Natural killer cell (primary cell): ENCODE results near the gene ORMDL3. TPM values are rescaled to one million over a fixed set of nuclear protein-coding genes. Genes with fewer than 3 reads are reported as not detected.

Experiments
- ATAC-seq, 3 donors: fragments of 150-1000 bp in 2 of 3; fragments of 200-7000 bp in 1 of 3; cut with Tn5 transposase; 1 replicate in 1 of 3; 2 replicates in 2 of 3; pipeline ENCODE4 v1.10.0; 2021; ENCODE audit warnings: mild to moderate bottlenecking in 2 of 3, moderate library complexity in 2 of 3
- DNase-seq, 2 donors: peaks; one replicate each; pipeline versions ENCODE4 v3.0.0 to v3.0.0-alpha.2; 2013 to 2021; ENCODE audit warnings: mixed read lengths in 1 of 2
- H3K27ac ChIP-seq: one replicate; pipeline ENCODE4 v1.5.1; 2013; ENCODE audit warnings: mild to moderate bottlenecking, low read length
- H3K27me3 ChIP-seq: one replicate; pipeline ENCODE4 v1.6.1; 2013; ENCODE audit warnings: low read length; ENCODE audit not compliant: control insufficient read depth, insufficient read depth
- H3K36me3 ChIP-seq: one replicate; pipeline ENCODE4 v1.6.1; 2013; ENCODE audit warnings: low read length; ENCODE audit not compliant: control insufficient read depth, insufficient read depth
- H3K4me1 ChIP-seq: one replicate; pipeline ENCODE4 v1.6.1; 2013; ENCODE audit warnings: low read length; ENCODE audit not compliant: control insufficient read depth, insufficient read depth
- H3K4me3 ChIP-seq: one replicate; pipeline ENCODE4 v1.5.1; 2013; ENCODE audit warnings: low read length
- H3K9me3 ChIP-seq: one replicate; pipeline ENCODE4 v1.6.1; 2013; ENCODE audit warnings: low read length; ENCODE audit not compliant: control insufficient read depth, insufficient read depth
- H3K27ac Mint-ChIP-seq, 2 donors: one replicate each; pipeline ENCODE4 v1.8.0; 2022; ENCODE audit warnings: mild to moderate bottlenecking in 2 of 2, mixed read lengths in 2 of 2, moderate library complexity in 1 of 2
- H3K27me3 Mint-ChIP-seq, 2 donors: one replicate each; pipeline ENCODE4 v1.8.0; 2022; ENCODE audit warnings: low read depth in 2 of 2, mixed read lengths in 2 of 2
- H3K36me3 Mint-ChIP-seq: one replicate; pipeline ENCODE4 v1.8.0; 2022; ENCODE audit warnings: mixed read lengths
- H3K4me1 Mint-ChIP-seq, 2 donors: one replicate each; pipeline ENCODE4 v1.8.0; 2022; ENCODE audit warnings: mixed read lengths in 2 of 2
- H3K4me3 Mint-ChIP-seq: one replicate; pipeline ENCODE4 v1.8.0; 2022; ENCODE audit warnings: mild to moderate bottlenecking, moderate library complexity, mixed read lengths
- H3K9me3 Mint-ChIP-seq, 2 donors: one replicate each; pipeline ENCODE4 v1.8.0; 2022; ENCODE audit warnings: mixed read lengths in 2 of 2
- WGBS: methylation state at CpG from one replicate; pipeline ENCODE4 v1.1.7; 2013; ENCODE audit warnings: missing lambda C conversion rate; ENCODE audit not compliant: insufficient coverage; 5-methylcytosine and 5-hydroxymethylcytosine counted together
- intact Hi-C: fragments of 100-400 bp; cut with micrococcal nuclease; formaldehyde crosslinking; loops from one replicate; pipeline ENCODE4 v1.14.2; 2022
- total RNA-seq, 4 donors: library from RNA; stranded (reverse); fragments of 120-200 nt in 1 of 4; gene quantifications; one replicate each; pipeline versions ENCODE4 v1.2.3 to v1.2.4, GENCODE V29; 2013 to 2022
- TF ChIP-seq, protein P1 (sequence below): fragments of 200-600 bp; IDR thresholded peaks from one replicate; pipeline ENCODE4 v1.8.0; 2022; ENCODE audit warnings: antibody characterized with exemption

ORMDL3 gene
- total RNA-seq, 3 donors from 2014 or later (not counting 1 experiment from before 2014, with no cell fraction given) = 61.6 to 121 (median 77.2) TPM

DNA sequence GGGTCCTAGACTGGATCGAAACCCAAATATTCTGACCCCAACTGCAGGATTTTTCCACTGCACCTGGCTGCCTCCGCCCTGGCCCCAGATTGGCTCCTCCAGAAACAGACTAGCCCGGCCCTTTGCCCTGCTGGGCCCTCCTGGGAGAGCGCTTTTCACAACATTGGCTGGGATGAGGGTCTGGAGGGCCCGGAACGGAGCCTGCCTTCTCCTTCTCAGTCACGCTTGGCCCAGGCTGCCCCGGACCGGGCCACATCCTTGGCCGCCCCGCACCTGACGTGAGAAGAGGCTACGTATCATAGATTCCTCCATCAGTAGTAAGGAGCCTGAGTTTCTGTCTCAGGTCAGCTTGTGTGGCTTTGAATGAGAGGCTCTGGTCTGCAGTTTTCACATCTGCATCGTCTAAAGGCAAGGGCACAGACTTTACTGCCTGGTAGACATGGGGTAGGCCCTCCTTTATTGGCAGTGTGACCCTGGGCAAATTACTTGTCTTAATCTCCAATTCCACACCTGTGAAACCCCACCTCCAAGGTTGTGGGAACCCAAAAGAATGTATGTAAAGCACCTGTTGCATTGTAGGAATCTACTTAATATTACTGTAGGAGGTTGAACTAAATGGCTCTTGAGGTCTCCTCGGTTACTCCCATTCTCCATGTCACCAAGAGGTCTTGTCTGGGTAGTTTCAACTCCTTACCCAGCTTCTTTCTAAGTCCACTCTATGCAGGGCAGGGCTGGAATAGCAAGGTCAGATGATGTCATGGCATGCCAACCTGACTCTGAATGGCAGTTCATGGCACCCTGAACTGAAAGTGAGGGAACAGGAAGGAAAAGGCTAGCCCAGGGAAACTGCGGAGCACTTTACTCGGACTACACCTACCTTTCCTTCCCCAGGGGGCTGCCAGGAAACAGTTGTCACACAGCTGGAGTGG is 792 bp upstream of the ORMDL3 start:
- Histone ChIP-seq H3K4me3 (peak overlapping the region; percentile 77), H3K36me3 (peaks cover 10% of the 10 kb centered on the region), H3K27ac (peak overlapping the region; percentile 14), H3K9me3 (no peaks in the 10 kb centered on the region), H3K4me1 (peaks cover 34% of the 10 kb centered on the region), H3K27me3 (no peaks in the 10 kb centered on the region)
- no peaks in the 10 kb centered on the region for H3K36me3 Mint-ChIP-seq
- no peaks in the 10 kb centered on the region for H3K9me3 Mint-ChIP-seq
- H3K27me3 Mint-ChIP-seq = no peaks in the 10 kb centered on the region
- TF ChIP-seq, protein P1, sequence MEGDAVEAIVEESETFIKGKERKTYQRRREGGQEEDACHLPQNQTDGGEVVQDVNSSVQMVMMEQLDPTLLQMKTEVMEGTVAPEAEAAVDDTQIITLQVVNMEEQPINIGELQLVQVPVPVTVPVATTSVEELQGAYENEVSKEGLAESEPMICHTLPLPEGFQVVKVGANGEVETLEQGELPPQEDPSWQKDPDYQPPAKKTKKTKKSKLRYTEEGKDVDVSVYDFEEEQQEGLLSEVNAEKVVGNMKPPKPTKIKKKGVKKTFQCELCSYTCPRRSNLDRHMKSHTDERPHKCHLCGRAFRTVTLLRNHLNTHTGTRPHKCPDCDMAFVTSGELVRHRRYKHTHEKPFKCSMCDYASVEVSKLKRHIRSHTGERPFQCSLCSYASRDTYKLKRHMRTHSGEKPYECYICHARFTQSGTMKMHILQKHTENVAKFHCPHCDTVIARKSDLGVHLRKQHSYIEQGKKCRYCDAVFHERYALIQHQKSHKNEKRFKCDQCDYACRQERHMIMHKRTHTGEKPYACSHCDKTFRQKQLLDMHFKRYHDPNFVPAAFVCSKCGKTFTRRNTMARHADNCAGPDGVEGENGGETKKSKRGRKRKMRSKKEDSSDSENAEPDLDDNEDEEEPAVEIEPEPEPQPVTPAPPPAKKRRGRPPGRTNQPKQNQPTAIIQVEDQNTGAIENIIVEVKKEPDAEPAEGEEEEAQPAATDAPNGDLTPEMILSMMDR = no peak
- intact Hi-C loops = loop anchor here (1.0 kb wide), 1 partner anchor 52 kb away; the partner anchor contains the start of gene PSMD3
- H3K4me3 Mint-ChIP-seq = peak overlapping the region; percentile 96
- 52% methylated on average over 17 of the region's 17 CpGs for WGBS
- no peak for DNase-seq
- H3K27ac Mint-ChIP-seq = peak overlapping the region; percentile 89 to 96
- no peak for ATAC-seq
- H3K4me1 Mint-ChIP-seq = peaks cover 36 to 43% of the 10 kb centered on the region in 2 donors

GRCh38 chr17:39926588-39927100 is 757 bp downstream of the ORMDL3 start:
- no peaks in the 10 kb centered on the region for H3K27me3 Mint-ChIP-seq
- no peaks in the 10 kb centered on the region for H3K36me3 Mint-ChIP-seq
- H3K4me3 Mint-ChIP-seq = peak overlapping the region; percentile 96
- intact Hi-C loops = loop anchor here (1.0 kb wide), 1 partner anchor 54 kb away; the partner anchor contains the start of gene PSMD3
- peak overlapping the region; percentile 89 to 96 for H3K27ac Mint-ChIP-seq
- peak overlapping the region; percentile 77 for H3K4me3 ChIP-seq
- no peaks in the 10 kb centered on the region for H3K27me3 ChIP-seq
- H3K9me3 ChIP-seq = no peaks in the 10 kb centered on the region
- TF ChIP-seq, protein P1 = no peak
- H3K4me1 ChIP-seq = peaks cover 36% of the 10 kb centered on the region
- 1% methylated on average over 15 of the region's 15 CpGs for WGBS
- peaks cover 36 to 51% of the 10 kb centered on the region in 2 donors for H3K4me1 Mint-ChIP-seq
- ATAC-seq (peak; percentile 54 to 71 (median 59)), DNase-seq (peak; percentile 39 to 73)
- H3K27ac ChIP-seq = peak overlapping the region; percentile 70
- H3K36me3 ChIP-seq = peaks cover 26% of the 10 kb centered on the region
- H3K9me3 Mint-ChIP-seq = no peaks in the 10 kb centered on the region

DNA sequence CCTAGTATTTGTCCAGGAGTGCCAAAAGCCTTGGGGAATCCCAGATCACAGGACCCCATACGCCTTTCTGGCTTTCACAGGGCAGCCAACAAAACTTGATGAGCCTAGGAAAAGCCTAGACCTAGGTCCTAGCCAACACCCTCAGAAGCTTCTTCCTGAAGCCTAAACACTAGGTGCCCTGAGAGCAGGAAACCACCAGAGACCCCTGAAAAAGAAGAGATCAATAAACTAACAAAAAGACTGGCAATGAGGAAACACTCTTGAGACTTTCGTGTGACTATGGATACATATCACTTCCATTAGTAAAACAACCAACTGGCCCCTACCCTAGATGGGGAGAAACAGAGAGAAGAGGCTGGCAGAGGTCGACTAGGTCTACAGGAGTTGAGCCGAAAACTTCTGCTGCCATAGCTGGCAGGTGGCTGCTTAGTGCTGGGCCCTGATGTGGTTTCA is 1.2 kb downstream of the ORMDL3 start:
- no peak for DNase-seq
- H3K9me3 ChIP-seq = no peaks in the 10 kb centered on the region
- no peaks in the 10 kb centered on the region for H3K27me3 Mint-ChIP-seq
- H3K4me3 ChIP-seq = peak overlapping the region; percentile 77
- intact Hi-C loops = no loop called here
- TF ChIP-seq, protein P1 = no peak
- peak overlapping the region; percentile 70 for H3K27ac ChIP-seq
- H3K4me1 ChIP-seq = peaks cover 41% of the 10 kb centered on the region
- ATAC-seq = peak in 1 of 3 donors; percentile 38
- peak overlapping the region; percentile 89 to 96 for H3K27ac Mint-ChIP-seq
- peak overlapping the region; percentile 96 for H3K4me3 Mint-ChIP-seq
- no peaks in the 10 kb centered on the region for H3K36me3 Mint-ChIP-seq
- no peaks in the 10 kb centered on the region for H3K9me3 Mint-ChIP-seq
- H3K4me1 Mint-ChIP-seq = peaks cover 36 to 52% of the 10 kb centered on the region in 2 donors
- H3K27me3 ChIP-seq = no peaks in the 10 kb centered on the region
- peaks cover 31% of the 10 kb centered on the region for H3K36me3 ChIP-seq
- WGBS = 19% methylated on average over 3 of the region's 4 CpGs
